Smooth muscle cell of bladder (primary cell): ENCODE measurements around the gene MAGOH. TPM values are rescaled to one million over a fixed set of nuclear protein-coding genes. Genes with fewer than 3 reads are reported as not detected.

Experiments
- total RNA-seq: library from RNA; depleted of rRNA; stranded (reverse); fragments of >200 nt; gene quantifications from 2 replicates; pipeline ENCODE4 v1.2.3, GENCODE V29; 2014

The MAGOH gene
- 30.2 and 36.1 TPM in 2 replicates for total RNA-seq

DNA sequence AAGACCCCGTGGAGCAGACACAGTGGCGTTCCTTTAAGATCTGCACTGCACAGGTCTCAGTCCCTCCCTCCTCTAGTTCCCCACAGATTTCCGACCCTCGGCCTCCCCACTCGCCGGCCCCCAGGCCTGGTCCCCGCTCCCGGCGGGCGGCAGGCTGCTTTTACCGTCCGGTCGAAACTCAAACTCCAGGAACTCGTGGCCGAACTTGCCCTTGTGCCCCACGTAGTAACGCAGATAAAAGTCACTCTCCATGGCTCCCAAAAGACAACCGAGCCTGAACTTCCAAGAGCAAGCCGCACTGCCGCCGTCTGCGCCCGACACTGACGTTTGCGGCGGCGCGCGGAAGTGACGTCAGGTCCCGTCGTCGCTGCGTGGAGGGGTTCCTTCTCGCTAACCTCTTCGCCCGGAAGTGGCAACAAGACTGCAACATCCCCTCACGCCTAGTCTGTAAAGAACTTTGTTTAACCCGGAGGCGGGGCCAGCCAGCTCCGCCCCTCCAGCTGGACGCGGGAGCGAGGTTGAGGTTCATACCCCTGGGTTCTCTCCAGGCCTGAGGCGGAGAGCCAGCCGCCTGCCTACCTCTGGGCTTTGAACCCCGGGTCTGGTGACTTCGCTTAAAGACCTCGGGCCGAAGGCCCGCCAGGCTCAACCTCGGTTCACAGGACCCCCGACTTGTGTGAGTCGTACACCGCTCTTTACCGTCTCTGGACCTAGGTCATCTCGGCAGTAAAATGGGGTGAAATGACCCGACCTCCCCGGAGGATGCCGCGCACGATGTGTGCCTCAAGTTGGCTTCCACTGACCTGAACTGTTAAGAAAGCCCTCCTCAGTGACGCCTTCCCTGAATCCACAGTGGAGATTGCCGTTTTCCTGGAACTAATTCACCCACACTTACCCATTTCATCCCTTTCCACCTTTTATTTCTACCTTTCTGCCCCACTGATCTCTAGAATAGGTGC lies at the start of gene MAGOH:
TSS of gene MAGOH (minus strand) at position 322 of the 959 bp plus-strand sequence. CDS start at position 252, 70 bp downstream.

DNA sequence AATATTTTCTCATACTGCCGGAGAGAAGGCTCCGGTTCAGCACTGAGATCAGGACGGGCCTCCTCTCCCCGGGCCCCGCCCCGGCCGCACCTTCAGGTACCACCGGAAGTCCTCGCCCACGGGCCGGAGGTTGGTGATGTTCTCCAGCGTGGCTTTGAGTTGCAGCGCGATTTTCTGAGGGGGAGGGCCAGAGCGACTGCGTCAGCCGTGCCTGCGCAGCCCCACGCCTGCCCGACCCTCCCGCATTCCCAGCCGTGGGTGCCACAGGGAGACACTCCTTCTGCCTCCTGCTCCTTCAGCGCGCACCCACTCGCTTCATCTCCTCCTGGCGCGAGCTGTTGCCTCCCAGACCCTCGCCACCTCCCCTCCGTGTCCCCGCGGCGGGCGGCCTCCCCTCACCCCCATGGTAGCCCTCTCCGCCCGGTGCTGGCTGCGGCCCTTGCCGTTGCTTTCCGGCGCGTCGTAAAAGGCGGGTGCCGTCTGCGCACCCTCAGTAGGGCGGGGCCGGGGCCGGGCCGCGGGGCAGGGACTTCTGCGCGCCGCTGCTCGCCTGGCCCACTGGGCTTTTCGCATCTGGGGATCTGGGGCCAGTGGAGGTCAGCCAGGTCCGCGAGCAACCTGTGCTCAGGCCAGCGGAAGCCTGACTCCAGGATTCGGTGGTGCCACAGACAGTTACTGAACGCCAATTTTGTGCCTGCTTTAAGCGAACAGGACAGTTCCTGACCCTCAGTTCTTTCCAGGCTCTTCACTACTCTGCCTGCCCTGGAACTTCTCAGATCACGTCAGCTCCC lies 18.0 kb downstream of the MAGOH start, which contains the start of gene CZIB:
TSS of gene CZIB (minus strand) at position 464 of the 791 bp plus-strand sequence. CDS start at position 405, 59 bp downstream.

DNA sequence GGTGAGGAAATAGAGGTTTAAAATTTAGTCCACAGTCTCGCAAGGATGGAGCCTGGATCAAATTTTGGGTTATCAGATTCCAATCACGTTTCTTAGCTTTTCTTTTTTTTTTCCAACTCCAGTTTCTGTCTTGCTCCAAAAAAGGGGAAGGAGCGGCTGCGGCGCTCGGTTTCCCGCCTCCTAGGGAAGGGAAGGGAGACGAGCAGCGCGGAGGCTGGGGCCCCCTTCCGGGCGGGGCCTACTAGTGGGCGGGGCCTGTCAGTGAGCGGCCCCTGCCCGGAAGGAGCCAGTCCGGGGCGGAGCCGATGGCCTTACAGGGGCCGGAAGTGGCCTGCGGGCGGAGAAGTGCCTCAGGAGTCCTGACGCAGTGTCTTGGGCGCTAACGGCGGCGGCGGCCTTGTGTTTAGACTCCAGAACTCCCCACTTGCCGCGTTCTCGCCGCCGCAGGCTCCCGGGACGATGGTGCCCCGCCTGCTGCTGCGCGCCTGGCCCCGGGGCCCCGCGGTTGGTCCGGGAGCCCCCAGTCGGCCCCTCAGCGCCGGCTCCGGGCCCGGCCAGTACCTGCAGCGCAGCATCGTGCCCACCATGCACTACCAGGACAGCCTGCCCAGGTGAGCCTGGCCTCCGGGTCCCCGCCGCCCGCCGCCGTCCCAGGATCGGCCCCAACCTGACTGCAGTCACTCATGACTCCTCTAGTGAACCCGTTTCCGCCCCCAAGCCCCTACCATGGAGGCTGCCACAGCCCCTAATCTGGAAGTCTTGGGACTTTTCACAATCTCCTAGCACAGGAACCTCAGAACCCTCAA lies 41.6 kb downstream of the MAGOH start, which contains the start of gene CPT2:
TSS of gene CPT2 (plus strand) at position 340 of the 806 bp plus-strand sequence. CDS start at position 460, 120 bp downstream.

Other genes with a start within 250 kb of the MAGOH start
- 56.5 and 58.7 TPM in 2 replicates for gene PODN, start 176.3 kb downstream of the MAGOH start, total RNA-seq
- gene SLC1A7, start 95.9 kb downstream of the MAGOH start, total RNA-seq, result 1.00 and 5.8 TPM in 2 replicates
- 13.2 and 16.8 TPM in 2 replicates for gene CPT2, start 41.7 kb downstream of the MAGOH start, total RNA-seq
- gene CZIB, start 17.9 kb downstream of the MAGOH start, total RNA-seq, result 52.1 and 61.4 TPM in 2 replicates
- 11.5 and 15.6 TPM in 2 replicates for gene LRP8, start 89.6 kb upstream of the MAGOH start, total RNA-seq
- not detected in 2 replicates for gene DMRTB1, start 220.9 kb upstream of the MAGOH start, total RNA-seq